KMS-11 (cell line): ENCODE data around the gene MACC1.

ENCODE experiments used
- H2AFZ ChIP-seq: fragments of 200-600 bp; sonication (generic); 2 replicates; pipeline ENCODE4 v1.6.1; 2016; ENCODE audit warnings: antibody characterized with exemption, mixed run types, low read depth
- H3K27ac ChIP-seq: fragments of 200-600 bp; sonication (generic); 2 replicates; pipeline ENCODE4 v1.6.1; 2016; ENCODE audit warnings: mild to moderate bottlenecking, mixed run types
- H3K27me3 ChIP-seq: fragments of 200-600 bp; sonication (generic); 2 replicates; pipeline ENCODE4 v1.6.1; 2017; ENCODE audit warnings: mild to moderate bottlenecking, low read depth, mixed run types, moderate library complexity; ENCODE audit not compliant: insufficient read depth
- H3K36me3 ChIP-seq: fragments of 200-600 bp; sonication (generic); 2 replicates; pipeline ENCODE4 v1.6.1; 2017; ENCODE audit warnings: mild to moderate bottlenecking, mixed run types; ENCODE audit not compliant: insufficient read depth
- H3K4me1 ChIP-seq: fragments of 200-600 bp; sonication (generic); 2 replicates; pipeline ENCODE4 v1.6.1; 2016; ENCODE audit warnings: mild to moderate bottlenecking, low read depth, mixed run types; ENCODE audit not compliant: poor library complexity, severe bottlenecking
- H3K4me2 ChIP-seq: fragments of 200-600 bp; sonication (generic); 2 replicates; pipeline ENCODE4 v1.7.0; 2016; ENCODE audit warnings: mild to moderate bottlenecking, mixed run types
- H3K4me3 ChIP-seq: fragments of 200-600 bp; sonication (generic); IDR thresholded peaks from 2 replicates; pipeline ENCODE4 v1.6.1; 2017; ENCODE audit warnings: low read depth, low read length, mixed read lengths; ENCODE audit not compliant: insufficient read depth
- H3K79me2 ChIP-seq: fragments of 200-600 bp; sonication (generic); 2 replicates; pipeline ENCODE4 v1.6.1; 2016; ENCODE audit warnings: low read depth, mixed run types; ENCODE audit not compliant: insufficient read depth
- H3K9ac ChIP-seq: fragments of 200-600 bp; sonication (generic); 2 replicates; pipeline ENCODE4 v1.6.1; 2016; ENCODE audit warnings: mild to moderate bottlenecking, mixed run types
- H4K20me1 ChIP-seq: fragments of 200-600 bp; sonication (generic); 2 replicates; pipeline ENCODE4 v1.6.1; 2016; ENCODE audit warnings: mild to moderate bottlenecking, mixed run types; ENCODE audit not compliant: insufficient read depth
- TF ChIP-seq, protein P1 (sequence below): fragments of 200-600 bp; sonication (generic); conservative IDR thresholded peaks from 2 replicates; pipeline ENCODE4 v1.6.1; 2017; ENCODE audit warnings: low read depth, mild to moderate bottlenecking, antibody characterized with exemption, low read length, moderate library complexity, mixed read lengths

Gene MACC1

DNA sequence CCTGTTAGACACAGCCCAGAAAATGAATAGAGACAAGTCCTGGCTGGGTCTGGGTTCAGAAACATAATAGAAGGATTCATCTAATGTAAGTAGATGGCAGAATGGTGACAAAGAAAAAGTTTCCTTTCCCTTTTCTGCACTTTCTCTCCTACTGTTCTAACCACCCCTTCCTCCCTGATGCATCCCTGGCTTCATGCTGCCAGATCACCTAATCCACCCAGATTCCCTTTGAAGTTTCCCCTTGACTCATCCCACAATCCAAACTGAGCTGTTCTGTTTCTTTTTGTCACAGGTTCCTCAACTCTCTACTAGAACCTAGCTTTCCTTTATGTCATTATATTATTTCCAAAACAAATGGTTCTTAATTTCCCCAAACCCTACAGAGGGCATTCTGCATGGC lies 1.1 kb upstream of the MACC1 start:
- Histone ChIP-seq H3K27ac (peak overlapping the region; percentile 93), H3K27me3 (no peaks in the 10 kb centered on the region), H3K4me2 (peak overlapping the region; percentile 69), H3K9ac (no peak overlapping the region; the same call in 1 of the 2 replicates), H3K4me3 (no peak overlapping the region), H3K4me1 (peaks cover 81% of the 10 kb centered on the region), H3K79me2 (peaks cover 38% of the 10 kb centered on the region), H2AFZ (no peak overlapping the region), H4K20me1 (no peaks in the 10 kb centered on the region), H3K36me3 (no peaks in the 10 kb centered on the region)
- TF ChIP-seq, protein P1, sequence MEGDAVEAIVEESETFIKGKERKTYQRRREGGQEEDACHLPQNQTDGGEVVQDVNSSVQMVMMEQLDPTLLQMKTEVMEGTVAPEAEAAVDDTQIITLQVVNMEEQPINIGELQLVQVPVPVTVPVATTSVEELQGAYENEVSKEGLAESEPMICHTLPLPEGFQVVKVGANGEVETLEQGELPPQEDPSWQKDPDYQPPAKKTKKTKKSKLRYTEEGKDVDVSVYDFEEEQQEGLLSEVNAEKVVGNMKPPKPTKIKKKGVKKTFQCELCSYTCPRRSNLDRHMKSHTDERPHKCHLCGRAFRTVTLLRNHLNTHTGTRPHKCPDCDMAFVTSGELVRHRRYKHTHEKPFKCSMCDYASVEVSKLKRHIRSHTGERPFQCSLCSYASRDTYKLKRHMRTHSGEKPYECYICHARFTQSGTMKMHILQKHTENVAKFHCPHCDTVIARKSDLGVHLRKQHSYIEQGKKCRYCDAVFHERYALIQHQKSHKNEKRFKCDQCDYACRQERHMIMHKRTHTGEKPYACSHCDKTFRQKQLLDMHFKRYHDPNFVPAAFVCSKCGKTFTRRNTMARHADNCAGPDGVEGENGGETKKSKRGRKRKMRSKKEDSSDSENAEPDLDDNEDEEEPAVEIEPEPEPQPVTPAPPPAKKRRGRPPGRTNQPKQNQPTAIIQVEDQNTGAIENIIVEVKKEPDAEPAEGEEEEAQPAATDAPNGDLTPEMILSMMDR: no peak

DNA sequence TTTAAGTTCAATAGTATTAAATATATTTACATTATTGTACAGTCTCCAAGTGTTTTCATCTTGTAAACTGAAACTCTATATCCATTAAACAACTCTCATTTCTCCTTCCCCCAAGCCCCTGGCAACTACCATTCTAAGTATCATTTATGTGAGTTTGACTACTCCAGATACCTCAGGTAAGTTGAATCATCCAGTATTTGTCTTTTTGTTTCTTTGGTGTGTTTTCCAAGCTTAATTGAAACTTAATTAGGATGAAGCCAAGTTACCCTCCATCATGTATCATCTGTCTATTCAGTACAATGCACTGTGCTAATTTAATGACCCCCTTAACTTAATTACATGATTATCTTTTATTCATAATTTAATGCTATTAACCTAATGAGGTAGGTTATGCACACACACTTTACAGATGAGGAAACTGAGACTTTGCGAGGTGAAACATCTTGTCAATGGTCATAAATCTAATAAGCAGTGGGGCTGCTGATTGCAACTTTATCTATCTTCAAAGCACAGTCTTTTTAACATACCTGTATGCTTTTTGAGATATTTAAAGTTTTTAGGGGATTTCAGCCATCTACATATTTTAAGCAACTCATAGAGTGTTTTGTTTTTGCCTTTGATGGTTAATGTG lies 663 bp downstream of the MACC1 start:
- Histone ChIP-seq H4K20me1 (no peaks in the 10 kb centered on the region), H3K4me2 (peak overlapping the region; percentile 69), H3K27me3 (no peaks in the 10 kb centered on the region), H3K4me3 (no peak overlapping the region), H3K27ac (peak overlapping the region; percentile 93), H3K36me3 (no peaks in the 10 kb centered on the region; the same call in 1 of the 2 replicates), H3K4me1 (peaks cover 69% of the 10 kb centered on the region), H2AFZ (no peak overlapping the region), H3K79me2 (peaks cover 55% of the 10 kb centered on the region), H3K9ac (peak overlapping the region; percentile 38)
- TF ChIP-seq, protein P1: no peak

DNA sequence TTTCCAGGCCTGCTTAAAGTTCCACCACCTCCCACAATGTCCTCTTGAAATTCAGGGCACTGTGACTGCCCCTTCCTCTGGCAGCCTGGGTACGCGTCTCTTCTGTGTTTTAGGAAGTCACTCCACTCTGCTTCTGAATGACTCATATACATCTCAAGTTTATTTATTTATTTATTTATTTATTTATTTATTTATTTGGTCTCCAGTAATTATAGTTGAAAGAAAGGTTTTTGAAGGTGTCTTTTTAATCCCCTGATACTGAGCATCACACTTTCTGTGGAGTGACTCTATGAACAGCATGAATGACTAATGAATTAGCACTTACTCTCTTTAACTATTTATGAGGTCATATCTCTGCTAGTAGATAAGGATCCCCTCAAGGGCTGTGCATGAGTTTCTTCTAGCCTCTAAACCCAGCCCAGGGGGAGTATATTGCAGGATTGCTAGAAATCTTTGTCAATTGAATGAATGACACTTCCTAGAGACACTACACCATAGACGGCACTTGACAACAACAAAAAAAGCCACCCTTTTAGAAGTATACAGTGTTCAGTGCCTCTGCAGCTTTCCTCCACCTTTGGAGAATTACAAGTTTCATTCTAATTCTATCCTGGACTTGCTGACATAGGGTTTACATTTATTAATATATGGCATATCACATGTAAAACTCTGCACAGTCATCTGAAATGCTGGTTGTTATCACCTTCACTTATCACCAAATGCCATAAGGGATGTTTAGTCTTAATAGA lies 2.1 kb downstream of the MACC1 start:
- H3K79me2 ChIP-seq: peaks cover 59% of the 10 kb centered on the region
- H3K4me2 ChIP-seq: peak overlapping the region; percentile 69
- H3K4me1 ChIP-seq: peaks cover 54% of the 10 kb centered on the region
- no peak overlapping the region for H3K4me3 ChIP-seq
- TF ChIP-seq, protein P1: no peak
- peak overlapping the region; percentile 38 for H3K9ac ChIP-seq
- peaks cover 4% of the 10 kb centered on the region; the same call in 1 of the 2 replicates for H3K36me3 ChIP-seq
- peak overlapping the region; percentile 93; the same call in 1 of the 2 replicates for H3K27ac ChIP-seq
- H2AFZ ChIP-seq: no peak overlapping the region
- H3K27me3 ChIP-seq: no peaks in the 10 kb centered on the region
- H4K20me1 ChIP-seq: no peaks in the 10 kb centered on the region

DNA sequence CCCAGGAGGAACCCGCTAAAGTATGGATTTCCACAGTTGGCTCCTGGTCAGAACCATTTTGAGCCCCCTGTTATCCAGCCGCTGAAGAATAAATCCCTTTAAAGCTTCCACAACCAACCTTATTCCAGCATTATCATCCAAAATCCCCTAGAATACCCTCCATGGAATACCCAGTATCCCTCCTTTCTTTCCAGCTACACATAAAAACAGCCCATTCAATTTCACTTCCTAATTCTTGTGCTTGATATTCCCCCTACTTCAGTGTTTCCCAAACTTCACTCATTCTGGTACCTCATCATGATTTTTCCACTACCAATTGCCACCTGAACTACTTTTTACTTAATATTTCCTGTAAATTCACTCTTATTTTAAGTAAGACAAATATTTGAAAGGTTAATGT lies 3.1 kb downstream of the MACC1 start:
- peaks cover 62% of the 10 kb centered on the region for H3K79me2 ChIP-seq
- no peak overlapping the region for H3K9ac ChIP-seq
- peak overlapping the region; percentile 69; the same call in 1 of the 2 replicates for H3K4me2 ChIP-seq
- TF ChIP-seq, protein P1: no peak
- H2AFZ ChIP-seq: no peak overlapping the region
- no peak overlapping the region for H3K27ac ChIP-seq
- H4K20me1 ChIP-seq: no peaks in the 10 kb centered on the region
- H3K4me3 ChIP-seq: no peak overlapping the region
- peaks cover 46% of the 10 kb centered on the region for H3K4me1 ChIP-seq
- no peaks in the 10 kb centered on the region for H3K27me3 ChIP-seq
- peaks cover 7% of the 10 kb centered on the region; the same call in 1 of the 2 replicates for H3K36me3 ChIP-seq
